HepG2 (cell line): ENCODE results near the gene LSM6.

Experiments
- CEBPB ChIP-seq: IDR thresholded peaks from 2 replicates; pipeline ENCODE4 v1.6.1; 2011; ENCODE audit warnings: low read depth, low read length, improper control_type of control experiment, borderline replicate concordance
- FOXC1 ChIP-seq: sonication (generic); formaldehyde crosslinking; IDR thresholded peaks from 2 replicates; pipeline ENCODE4 v1.8.0; 2022; ENCODE audit warnings: mild to moderate bottlenecking, missing genetic modification reagents, borderline replicate concordance
- PTBP1 ChIP-seq: fragments of 200-400 bp; formaldehyde crosslinking; IDR thresholded peaks from 2 replicates; pipeline ENCODE4 v1.6.1; 2018; ENCODE audit warnings: low read length, low read depth; ENCODE audit not compliant: poor library complexity, severe bottlenecking
- TF ChIP-seq, protein P1 (sequence below): sonication (generic); formaldehyde crosslinking; IDR thresholded peaks from 2 replicates; pipeline ENCODE4 v1.5.0; 2020; ENCODE audit warnings: mild to moderate bottlenecking, missing genetic modification reagents, moderate library complexity

DNA sequence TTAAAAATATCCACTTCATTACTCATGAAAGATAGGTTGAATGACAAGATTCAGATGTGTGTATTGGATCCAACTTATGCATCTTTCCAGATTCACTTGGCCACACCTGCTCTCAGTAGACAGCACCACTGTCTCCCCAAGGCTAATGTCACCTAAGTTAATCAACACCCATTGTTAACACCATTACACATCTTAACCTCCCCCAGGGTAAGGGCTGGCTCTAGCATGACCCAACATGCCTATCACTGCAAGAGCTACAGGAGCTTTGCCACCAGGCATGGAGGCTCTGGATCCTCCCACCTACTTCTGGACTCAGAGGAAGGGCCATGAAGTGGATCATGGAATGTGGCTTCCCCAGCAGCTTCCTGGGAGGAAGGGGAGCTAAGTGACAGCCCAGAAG lies 32.8 kb upstream of the LSM6 start:
- TF ChIP-seq FOXC1 (CRISPR knock-in tag), result no peak
- no peak for TF ChIP-seq PTBP1
- TF ChIP-seq, protein P1, sequence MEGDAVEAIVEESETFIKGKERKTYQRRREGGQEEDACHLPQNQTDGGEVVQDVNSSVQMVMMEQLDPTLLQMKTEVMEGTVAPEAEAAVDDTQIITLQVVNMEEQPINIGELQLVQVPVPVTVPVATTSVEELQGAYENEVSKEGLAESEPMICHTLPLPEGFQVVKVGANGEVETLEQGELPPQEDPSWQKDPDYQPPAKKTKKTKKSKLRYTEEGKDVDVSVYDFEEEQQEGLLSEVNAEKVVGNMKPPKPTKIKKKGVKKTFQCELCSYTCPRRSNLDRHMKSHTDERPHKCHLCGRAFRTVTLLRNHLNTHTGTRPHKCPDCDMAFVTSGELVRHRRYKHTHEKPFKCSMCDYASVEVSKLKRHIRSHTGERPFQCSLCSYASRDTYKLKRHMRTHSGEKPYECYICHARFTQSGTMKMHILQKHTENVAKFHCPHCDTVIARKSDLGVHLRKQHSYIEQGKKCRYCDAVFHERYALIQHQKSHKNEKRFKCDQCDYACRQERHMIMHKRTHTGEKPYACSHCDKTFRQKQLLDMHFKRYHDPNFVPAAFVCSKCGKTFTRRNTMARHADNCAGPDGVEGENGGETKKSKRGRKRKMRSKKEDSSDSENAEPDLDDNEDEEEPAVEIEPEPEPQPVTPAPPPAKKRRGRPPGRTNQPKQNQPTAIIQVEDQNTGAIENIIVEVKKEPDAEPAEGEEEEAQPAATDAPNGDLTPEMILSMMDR, result no peak
- TF ChIP-seq CEBPB, result no peak
